CD4-positive, alpha-beta T cell treated with Interferon alpha-2 for 1 hour (primary cell): ENCODE data around the gene SLC49A4.

Source experiments
- DNase-seq, 2 donors: peaks; one replicate each; pipeline ENCODE4 v3.0.0-alpha.2; 2020 to 2022

SLC49A4 gene

DNA sequence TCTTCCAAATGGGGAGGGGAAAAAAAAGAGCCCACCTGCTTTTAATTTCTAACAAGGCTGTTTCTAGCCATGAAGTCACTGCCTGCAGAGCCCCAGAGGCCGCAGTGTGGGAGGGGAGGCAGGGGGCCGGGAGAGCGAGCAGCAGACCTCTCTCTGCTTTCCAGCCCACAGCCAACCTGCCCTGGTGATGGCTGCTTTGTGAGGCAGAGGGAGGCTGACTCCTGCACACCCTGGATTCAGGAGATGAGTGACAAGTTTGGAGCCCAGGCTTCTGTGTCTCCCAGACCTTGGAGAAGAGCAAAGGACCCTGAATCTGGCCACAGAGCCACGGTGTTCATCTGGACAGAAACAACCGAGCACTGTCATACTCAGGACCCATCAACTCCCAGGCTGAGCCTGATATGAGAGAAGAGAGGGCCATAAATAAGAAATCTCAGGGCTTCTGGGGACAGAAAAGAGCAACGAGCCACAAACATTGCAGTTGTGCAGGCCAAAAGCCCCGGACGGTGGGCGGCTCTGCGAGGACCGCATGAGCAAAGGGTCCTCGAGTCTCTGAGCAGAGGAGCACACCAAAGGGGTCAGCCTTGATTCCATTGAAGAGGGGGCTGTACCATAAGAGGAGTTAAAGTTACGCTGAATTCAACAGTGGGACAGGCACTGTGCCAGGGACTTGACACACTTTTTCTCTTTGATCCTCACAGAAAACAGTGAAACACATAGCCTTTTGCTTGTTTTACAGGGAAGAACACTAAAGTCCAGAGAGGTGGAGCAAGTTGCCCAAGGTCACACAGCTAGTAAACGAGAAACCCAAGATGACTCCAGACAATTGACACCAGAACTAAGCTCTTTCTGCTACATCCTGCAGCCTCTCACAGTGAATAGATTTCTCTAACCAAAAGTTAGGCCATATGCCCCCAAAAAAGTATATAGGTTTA is 135.5 kb downstream of the SLC49A4 start:
- no peak for DNase-seq
